Measurements from ENCODE around the gene CAMP.
"Not testable (repeated sequence)": the region's sequence is repeated elsewhere in the genome, so short reads cannot be mapped to it uniquely, and the experiment has no call there.

The CAMP gene

GRCh38 chr3:48267782-48268181 lies 44.5 kb downstream of the CAMP start:
- no peak for DNase-seq

DNA sequence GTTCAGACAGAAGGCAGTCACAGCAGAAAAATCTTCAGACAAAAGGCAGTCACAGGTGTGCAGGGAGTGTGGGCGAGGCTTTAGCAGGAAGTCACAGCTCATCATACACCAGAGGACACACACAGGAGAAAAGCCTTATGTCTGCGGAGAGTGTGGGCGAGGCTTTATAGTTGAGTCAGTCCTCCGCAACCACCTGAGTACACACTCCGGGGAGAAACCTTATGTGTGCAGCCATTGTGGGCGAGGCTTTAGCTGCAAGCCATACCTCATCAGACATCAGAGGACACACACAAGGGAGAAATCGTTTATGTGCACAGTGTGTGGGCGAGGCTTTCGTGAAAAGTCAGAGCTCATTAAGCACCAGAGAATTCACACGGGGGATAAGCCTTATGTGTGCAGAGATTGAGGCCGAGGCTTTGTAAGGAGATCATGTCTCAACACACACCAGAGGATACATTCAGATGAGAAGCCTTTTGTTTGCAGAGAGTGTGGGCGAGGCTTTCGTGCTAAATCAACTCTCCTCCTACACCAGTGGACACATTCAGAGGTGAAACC lies 45.2 kb downstream of the CAMP start:
- DNase-seq: peak; percentile 64

- no peak for DNase-seq
Measured at GRCh38 chr3:48268936-48269561, 45.8 kb downstream of the CAMP start.

- DNase-seq: no peak
Measured at GRCh38 chr3:48269592-48269991, 46.3 kb downstream of the CAMP start.

- no peak for DNase-seq
Measured at GRCh38 chr3:48270306-48270705, 47.0 kb downstream of the CAMP start.

GRCh38 chr3:48271223-48271622 lies 47.9 kb downstream of the CAMP start:
- DNase-seq: not testable (repeated sequence)

DNA sequence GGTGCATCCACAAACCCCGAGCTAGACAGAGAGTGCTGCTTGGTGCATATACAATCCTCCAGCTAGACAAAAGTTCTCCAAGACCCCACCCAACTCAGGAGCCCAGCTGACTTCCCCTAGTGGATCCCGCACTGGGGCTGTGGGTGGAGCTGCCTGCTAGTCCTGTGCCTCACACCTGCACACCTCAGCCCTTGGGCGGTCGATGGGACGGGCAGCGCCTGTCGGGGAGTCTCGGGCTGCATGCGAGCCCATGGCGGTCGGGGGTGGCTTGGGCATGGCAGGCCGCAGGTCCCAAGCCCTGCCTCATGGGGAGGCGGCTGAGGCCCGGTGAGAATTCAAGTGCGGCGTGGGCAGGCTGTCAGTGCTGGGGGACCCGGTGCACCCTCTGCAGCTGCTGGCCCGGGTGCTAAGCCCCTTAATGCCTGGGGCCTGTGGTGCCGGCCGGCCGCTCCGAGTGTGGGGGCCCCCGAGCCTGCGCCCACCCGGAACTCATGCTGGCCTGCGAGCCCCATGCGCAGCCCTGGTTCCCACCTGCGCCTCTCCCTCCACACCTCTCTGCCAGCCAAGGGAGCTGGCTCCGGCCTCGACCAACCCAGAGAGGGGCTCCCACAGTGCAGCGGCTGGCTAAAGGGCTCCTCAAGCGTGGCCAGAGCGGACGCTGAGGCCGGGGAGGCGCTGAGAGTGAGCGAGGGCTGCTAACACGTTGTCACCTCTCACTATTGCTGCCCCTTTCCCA lies 48.6 kb downstream of the CAMP start:
- DNase-seq: no peak

- peak; percentile 50 for DNase-seq
Measured at GRCh38 chr3:48273594-48274211, 50.4 kb downstream of the CAMP start.

GRCh38 chr3:48274452-48274851 lies 51.2 kb downstream of the CAMP start:
- DNase-seq: no peak

Data from activated gamma-delta T cell treated with Interleukin-2 at 50 U/mL for 16 hours (primary cell).